MCF 10A (cell line): ENCODE measurements around the gene CDCA7L. TPM values are rescaled to one million over a fixed set of nuclear protein-coding genes. Genes with fewer than 3 reads are reported as not detected.

Experiments used
- BruUV-seq: library from RNA; stranded (reverse); fragments of 400-500 nt; replicated peaks from 2 replicates; lab custom pipeline; 2021; lab: Mats Ljungman, UMichigan
- CTCF ChIA-PET: fragments of 300-600 bp; sonication (Branson Sonifier 250); formaldehyde crosslinking; extraction: SDS; loops from one replicate; lab custom pipeline; 2021; ENCODE audit warnings: antibody characterized with exemption, inconsistent platforms; lab: Yijun Ruan, JAX
- POLR2A ChIA-PET: fragments of 300-600, 350-650 bp; sonication (Branson Sonifier 250); formaldehyde crosslinking; extraction: SDS; loops from one replicate; lab custom pipeline; 2020; ENCODE audit warnings: antibody characterized with exemption, inconsistent platforms; lab: Yijun Ruan, JAX
- DNase-seq: peaks from one replicate; pipeline ENCODE4 v3.0.0-alpha.2; 2018; ENCODE audit not compliant: unreplicated experiment
- H3K27ac Mint-ChIP-seq: one replicate; pipeline ENCODE4 v1.8.0; 2022; ENCODE audit warnings: mild to moderate bottlenecking, low read depth, mixed read lengths; ENCODE audit not compliant: unreplicated experiment
- H3K27me3 Mint-ChIP-seq: one replicate; pipeline ENCODE4 v1.8.0; 2022; ENCODE audit warnings: mixed read lengths; ENCODE audit not compliant: insufficient read depth, unreplicated experiment
- H3K36me3 Mint-ChIP-seq: one replicate; pipeline ENCODE4 v1.8.0; 2022; ENCODE audit warnings: mild to moderate bottlenecking, moderate library complexity, mixed read lengths; ENCODE audit not compliant: insufficient read depth, unreplicated experiment
- H3K4me1 Mint-ChIP-seq: one replicate; pipeline ENCODE4 v1.8.0; 2022; ENCODE audit warnings: mixed read lengths; ENCODE audit not compliant: insufficient read depth, unreplicated experiment
- H3K4me3 Mint-ChIP-seq: one replicate; pipeline ENCODE4 v1.8.0; 2022; ENCODE audit warnings: mild to moderate bottlenecking, moderate library complexity, mixed read lengths; ENCODE audit not compliant: unreplicated experiment
- H3K9me3 Mint-ChIP-seq: one replicate; pipeline ENCODE4 v1.8.0; 2022; ENCODE audit warnings: mixed read lengths; ENCODE audit not compliant: unreplicated experiment
- CTCF ChIP-seq: fragments of 200-600 bp; IDR thresholded peaks from one replicate; pipeline ENCODE4 v1.8.0; 2022; ENCODE audit warnings: antibody characterized with exemption, mild to moderate bottlenecking; ENCODE audit not compliant: unreplicated experiment
- intact Hi-C: fragments of 100-400 bp; cut with micrococcal nuclease; formaldehyde crosslinking; loops from 2 replicates; pipeline ENCODE4 v1.14.1; 2022
- total RNA-seq: library from RNA; stranded (reverse); gene quantifications from 2 replicates; pipeline ENCODE4 v1.2.3, GENCODE V29; 2022

The CDCA7L gene
- total RNA-seq, 1 experiment from 2014 or later, result 43.6 TPM

- BruUV-seq, result no TSS peak
- POLR2A ChIA-PET, result no interaction called here
- Mint-ChIP-seq H3K36me3 (no peaks in the 10 kb centered on the region), H3K4me3 (no peak overlapping the region), H3K27ac (no peak overlapping the region), H3K27me3 (no peaks in the 10 kb centered on the region), H3K9me3 (no peaks in the 10 kb centered on the region), H3K4me1 (no peaks in the 10 kb centered on the region)
- DNase-seq, result no peak
- TF ChIP-seq CTCF, result no peak
- CTCF ChIA-PET, result no interaction called here
- intact Hi-C loops, result no loop called here
Observed at GRCh38 chr7:21893401-21893800, 52.3 kb downstream of the CDCA7L start.

GRCh38 chr7:21891291-21891690 is 54.4 kb downstream of the CDCA7L start:
- ChIA-PET CTCF (no interaction called here), POLR2A (no interaction called here)
- H3K36me3 Mint-ChIP-seq, result no peaks in the 10 kb centered on the region
- H3K4me1 Mint-ChIP-seq, result no peaks in the 10 kb centered on the region
- H3K4me3 Mint-ChIP-seq, result no peak overlapping the region
- no peak overlapping the region for H3K27ac Mint-ChIP-seq
- TF ChIP-seq CTCF, result no peak
- DNase-seq, result no peak
- intact Hi-C loops, result no loop called here
- BruUV-seq, result no TSS peak
- H3K9me3 Mint-ChIP-seq, result no peaks in the 10 kb centered on the region
- no peaks in the 10 kb centered on the region for H3K27me3 Mint-ChIP-seq

GRCh38 chr7:21887779-21888178 is 57.9 kb downstream of the CDCA7L start:
- H3K9me3 Mint-ChIP-seq, result no peaks in the 10 kb centered on the region
- no peaks in the 10 kb centered on the region for H3K36me3 Mint-ChIP-seq
- H3K4me1 Mint-ChIP-seq, result no peaks in the 10 kb centered on the region
- ChIA-PET CTCF (interaction anchor here (0.7 kb wide), 1 partner anchor 1175 kb away, joined by 5 read pairs; no protein-coding TSS in a partner anchor), POLR2A (no interaction called here)
- no peak for TF ChIP-seq CTCF
- H3K4me3 Mint-ChIP-seq, result no peak overlapping the region
- DNase-seq, result no peak
- intact Hi-C loops, result no loop called here
- H3K27me3 Mint-ChIP-seq, result no peaks in the 10 kb centered on the region
- no TSS peak for BruUV-seq
- H3K27ac Mint-ChIP-seq, result no peak overlapping the region

- Mint-ChIP-seq H3K4me1 (no peaks in the 10 kb centered on the region), H3K36me3 (no peaks in the 10 kb centered on the region), H3K27ac (no peak overlapping the region), H3K9me3 (no peaks in the 10 kb centered on the region), H3K4me3 (no peak overlapping the region), H3K27me3 (no peaks in the 10 kb centered on the region)
- no TSS peak for BruUV-seq
- POLR2A ChIA-PET, result no interaction called here
- DNase-seq, result no peak
- CTCF ChIA-PET, result no interaction called here
- intact Hi-C loops, result no loop called here
- no peak for TF ChIP-seq CTCF
Observed at GRCh38 chr7:21887353-21887752, 58.3 kb downstream of the CDCA7L start.
